KOPT-K1 (cell line): ENCODE results near the gene WFDC6.

ENCODE experiments used
- H3K27ac ChIP-seq: fragments of 200-600 bp; sonication (generic); 2 replicates; pipeline ENCODE4 v1.5.1; 2016; ENCODE audit warnings: antibody characterized with exemption, mild to moderate bottlenecking, low read depth, low read length; ENCODE audit not compliant: poor library complexity, severe bottlenecking
- H3K36me3 ChIP-seq: fragments of 200-600 bp; sonication (generic); 2 replicates; pipeline ENCODE4 v1.5.1; 2017; ENCODE audit warnings: antibody characterized with exemption, mild to moderate bottlenecking, low read length, moderate library complexity; ENCODE audit not compliant: insufficient read depth
- H3K9me3 ChIP-seq: fragments of 200-600 bp; sonication (generic); 2 replicates; pipeline ENCODE4 v1.5.1; 2017; ENCODE audit warnings: antibody characterized with exemption, low read length, mild to moderate bottlenecking; ENCODE audit not compliant: insufficient read depth, poor library complexity, severe bottlenecking

Gene WFDC6

DNA sequence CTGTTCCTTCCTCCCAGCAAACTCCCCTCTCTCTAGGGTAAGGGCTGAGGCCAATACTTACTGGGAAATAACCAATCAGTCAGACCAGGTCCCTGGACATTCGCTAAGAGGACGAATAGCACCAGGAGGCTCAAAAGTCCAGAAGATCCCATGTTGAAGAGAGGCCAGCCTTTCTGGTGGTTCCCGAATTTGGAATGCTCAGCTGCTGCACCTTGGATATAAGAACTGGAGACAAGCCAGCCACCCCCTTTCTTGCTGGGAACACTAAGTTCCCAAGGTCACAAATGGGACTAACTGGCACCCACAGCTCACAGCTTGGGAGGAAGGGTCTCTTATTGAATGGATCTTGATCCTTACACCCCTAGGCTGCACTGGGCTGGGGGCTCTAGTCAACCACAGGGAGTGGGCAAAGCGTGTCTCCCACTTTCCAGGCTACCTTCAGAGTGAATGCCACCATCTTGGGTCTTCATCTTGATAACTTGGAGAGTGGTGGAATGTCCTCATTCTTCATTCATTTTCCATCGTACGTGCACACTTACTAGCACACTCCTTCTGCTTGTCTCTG lies 8.0 kb upstream of the WFDC6 start, which contains the start of gene EPPIN:
Gene EPPIN, minus strand, starts transcription at position 196 of the 565 bp plus-strand sequence. Its CDS starts 44 bp downstream, at position 152.
- no peaks in the 10 kb centered on the region for H3K36me3 ChIP-seq
- H3K9me3 ChIP-seq = no peaks in the 10 kb centered on the region
- no peak within 1 kb of the TSS for H3K27ac ChIP-seq

DNA sequence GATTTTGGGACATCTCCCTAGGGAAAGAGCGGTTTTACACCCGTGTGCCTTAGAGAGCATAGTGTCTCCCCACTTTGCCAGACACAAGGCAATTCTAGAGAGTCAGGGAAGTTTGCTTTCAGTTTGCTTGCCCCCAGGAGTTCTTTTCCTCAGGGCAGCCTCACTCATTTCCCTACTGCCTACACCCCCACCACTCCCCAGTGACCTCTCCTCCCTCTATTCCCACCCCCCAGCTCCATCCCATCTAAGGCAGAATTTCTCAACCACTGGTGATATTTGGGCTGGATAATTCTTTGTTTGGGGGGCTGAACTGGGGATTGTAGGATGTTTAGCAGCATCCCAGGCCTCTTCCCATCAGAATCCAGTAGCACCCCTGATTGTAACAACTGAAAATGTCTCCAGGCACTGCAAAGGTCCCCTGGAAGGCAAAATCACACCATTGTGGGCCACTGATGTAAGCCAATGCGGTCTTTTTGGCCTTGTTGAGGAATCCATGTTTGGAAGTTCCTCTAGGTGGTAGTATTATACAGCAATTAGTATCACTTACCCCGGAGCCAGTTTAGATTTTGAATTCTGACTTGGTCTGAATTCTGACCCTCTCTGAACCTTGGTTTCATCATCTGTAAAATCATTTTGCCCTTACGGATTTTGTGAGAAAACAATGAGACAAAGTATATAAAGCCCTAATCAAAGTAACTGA lies 6.6 kb upstream of the WFDC6 start:
- no peak overlapping the region for H3K27ac ChIP-seq
- H3K9me3 ChIP-seq = no peaks in the 10 kb centered on the region
- no peaks in the 10 kb centered on the region for H3K36me3 ChIP-seq

DNA sequence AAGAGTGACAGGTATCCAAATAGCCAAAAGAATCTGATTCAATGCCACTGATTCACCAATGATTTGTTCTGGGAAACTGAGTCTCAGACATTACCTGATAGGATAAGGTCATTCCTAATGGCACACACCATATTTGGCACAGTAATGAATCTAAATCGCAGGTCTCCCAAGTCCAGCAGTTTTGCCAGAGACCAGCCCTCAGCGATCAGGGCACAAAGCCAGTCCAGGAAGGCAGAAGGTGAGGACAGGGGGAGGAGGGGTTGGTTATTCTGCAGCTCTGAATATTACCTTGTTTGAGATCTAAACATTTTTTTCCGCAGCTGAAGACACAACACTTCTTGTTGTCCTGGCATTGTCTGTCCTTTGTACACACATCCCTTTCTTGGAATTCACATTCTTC lies 6.1 kb upstream of the WFDC6 start:
- H3K27ac ChIP-seq = no peak overlapping the region
- no peaks in the 10 kb centered on the region for H3K9me3 ChIP-seq
- no peaks in the 10 kb centered on the region for H3K36me3 ChIP-seq

DNA sequence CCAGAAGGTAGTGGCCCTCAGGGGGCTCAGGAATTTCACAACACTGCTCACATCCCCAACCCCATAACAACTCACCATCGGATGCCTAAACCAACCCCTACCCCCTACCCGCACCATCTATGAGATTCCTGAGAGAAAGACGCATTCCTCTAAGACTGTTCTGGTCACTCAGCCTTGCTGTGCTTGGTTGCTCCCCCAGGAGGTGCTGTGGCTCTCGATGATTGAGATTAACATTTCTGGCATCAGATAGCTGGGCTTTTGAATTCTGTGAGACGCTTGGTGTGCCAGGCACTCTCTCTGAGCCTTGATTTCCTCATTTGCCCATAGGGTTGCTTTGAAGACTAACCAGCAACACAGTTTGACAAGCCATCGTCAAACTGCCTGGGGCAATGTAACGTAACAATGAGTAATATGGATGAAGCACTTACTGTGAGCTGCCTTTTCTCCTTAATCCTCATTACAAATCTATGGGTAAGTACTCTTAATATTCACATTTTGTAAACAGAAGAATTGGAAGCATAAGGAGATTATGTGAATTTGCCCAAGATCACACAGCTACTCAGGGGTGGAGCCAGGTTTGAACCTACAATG lies 978 bp downstream of the WFDC6 start:
- H3K36me3 ChIP-seq = no peaks in the 10 kb centered on the region
- H3K27ac ChIP-seq = no peak overlapping the region
- H3K9me3 ChIP-seq = no peaks in the 10 kb centered on the region

DNA sequence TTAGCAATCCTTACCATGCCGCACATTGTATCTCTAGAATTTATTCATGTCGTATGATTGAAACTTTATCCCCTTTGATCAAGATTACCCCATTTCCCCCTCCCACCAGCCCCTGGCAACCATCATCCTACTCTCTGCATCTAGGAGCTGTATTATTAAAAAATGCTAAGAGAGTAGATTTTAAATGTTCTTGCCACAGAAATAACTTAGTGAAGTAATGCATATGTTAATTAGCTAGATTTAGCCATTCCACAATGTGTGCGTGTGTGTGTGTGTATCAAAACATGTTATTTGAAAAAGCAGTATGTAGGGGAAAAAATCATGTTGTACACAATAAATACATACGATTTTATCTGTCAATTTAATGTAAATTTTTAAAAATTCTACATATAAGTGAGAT lies 12.0 kb downstream of the WFDC6 start:
- Histone ChIP-seq H3K27ac (no peak overlapping the region), H3K9me3 (no peaks in the 10 kb centered on the region), H3K36me3 (no peaks in the 10 kb centered on the region)

DNA sequence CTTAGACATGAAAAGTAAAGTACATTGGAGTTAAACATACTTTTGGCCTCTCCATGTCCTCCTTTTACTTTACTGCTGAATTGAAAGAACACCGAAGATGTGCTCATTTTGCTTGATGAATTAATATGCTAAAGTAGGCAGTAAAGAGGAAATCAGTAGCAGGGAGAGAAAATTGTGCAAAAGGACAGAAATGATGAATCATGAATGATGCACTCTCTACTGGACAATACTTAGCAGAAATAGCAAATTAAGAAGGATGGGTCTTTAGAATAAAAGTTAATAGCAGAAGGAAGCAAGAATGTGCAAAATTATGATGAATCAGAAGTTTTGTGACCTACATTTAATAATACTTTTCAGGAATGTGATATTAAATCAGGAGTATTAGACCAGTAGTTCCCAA lies 15.5 kb downstream of the WFDC6 start:
- no peak overlapping the region for H3K27ac ChIP-seq
- H3K9me3 ChIP-seq = no peaks in the 10 kb centered on the region
- no peaks in the 10 kb centered on the region for H3K36me3 ChIP-seq

DNA sequence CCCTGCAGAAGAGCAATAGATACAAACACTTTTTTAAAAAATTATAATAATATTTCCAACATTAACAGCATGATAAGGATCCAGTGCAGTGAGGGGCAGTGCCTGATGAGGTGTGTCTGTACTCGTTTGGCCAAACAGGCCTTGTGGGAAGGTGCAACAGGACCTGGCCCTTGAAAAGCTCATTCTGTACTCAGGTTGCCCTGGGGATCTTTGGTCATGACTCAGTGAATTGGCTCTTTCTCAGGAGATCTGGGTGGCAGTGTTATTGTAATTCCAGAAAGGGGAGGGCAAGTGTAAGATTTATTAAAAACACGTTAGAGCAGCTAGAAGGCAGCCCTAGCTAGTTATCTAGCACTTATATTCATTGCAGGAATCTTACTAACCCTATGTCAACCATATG lies 21.0 kb downstream of the WFDC6 start:
- Histone ChIP-seq H3K36me3 (no peaks in the 10 kb centered on the region), H3K9me3 (no peaks in the 10 kb centered on the region), H3K27ac (no peak overlapping the region)

DNA sequence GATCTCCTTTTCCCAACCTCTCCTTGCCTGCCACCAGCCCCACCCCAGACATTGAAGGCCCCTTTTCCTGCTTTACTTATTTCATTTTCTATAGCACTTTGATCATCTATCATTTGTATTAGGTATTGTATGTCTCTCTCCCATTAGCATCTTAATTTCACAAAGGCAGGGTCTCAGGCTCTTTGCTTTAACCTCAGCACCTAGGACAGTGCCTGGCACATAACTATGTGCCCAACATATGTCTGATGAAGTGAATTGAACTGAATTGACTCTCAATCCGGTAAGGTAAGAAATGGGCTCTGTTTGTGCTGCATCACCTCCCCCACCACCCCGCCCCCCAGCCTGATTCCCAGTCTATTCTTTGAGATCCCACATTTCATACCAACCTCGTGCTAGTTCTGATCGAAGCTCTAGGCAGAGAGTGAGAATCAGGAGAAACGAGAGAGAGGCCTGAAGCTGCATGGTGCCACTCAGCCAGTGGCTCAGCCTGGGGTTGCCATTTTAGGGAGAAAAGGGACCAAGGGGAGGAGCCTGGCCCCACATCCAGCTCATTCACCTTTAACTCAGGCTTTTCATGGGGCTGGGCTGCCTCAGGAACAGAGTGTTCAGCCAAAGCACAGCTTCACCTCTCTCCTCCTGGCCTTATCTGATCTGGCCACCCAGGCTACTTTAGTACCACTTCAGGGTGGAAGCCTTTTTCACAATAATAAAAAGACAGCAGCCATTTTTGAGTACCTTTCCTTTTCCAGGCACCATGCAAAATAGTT lies 24.0 kb downstream of the WFDC6 start, which contains the start of gene SPINT3:
Gene SPINT3, minus strand, starts transcription at position 476 of the 767 bp plus-strand sequence. Its CDS starts 14 bp downstream, at position 462.
- H3K9me3 ChIP-seq = no peaks in the 10 kb centered on the region
- H3K36me3 ChIP-seq = no peaks in the 10 kb centered on the region
- H3K27ac ChIP-seq = no peak within 1 kb of the TSS

DNA sequence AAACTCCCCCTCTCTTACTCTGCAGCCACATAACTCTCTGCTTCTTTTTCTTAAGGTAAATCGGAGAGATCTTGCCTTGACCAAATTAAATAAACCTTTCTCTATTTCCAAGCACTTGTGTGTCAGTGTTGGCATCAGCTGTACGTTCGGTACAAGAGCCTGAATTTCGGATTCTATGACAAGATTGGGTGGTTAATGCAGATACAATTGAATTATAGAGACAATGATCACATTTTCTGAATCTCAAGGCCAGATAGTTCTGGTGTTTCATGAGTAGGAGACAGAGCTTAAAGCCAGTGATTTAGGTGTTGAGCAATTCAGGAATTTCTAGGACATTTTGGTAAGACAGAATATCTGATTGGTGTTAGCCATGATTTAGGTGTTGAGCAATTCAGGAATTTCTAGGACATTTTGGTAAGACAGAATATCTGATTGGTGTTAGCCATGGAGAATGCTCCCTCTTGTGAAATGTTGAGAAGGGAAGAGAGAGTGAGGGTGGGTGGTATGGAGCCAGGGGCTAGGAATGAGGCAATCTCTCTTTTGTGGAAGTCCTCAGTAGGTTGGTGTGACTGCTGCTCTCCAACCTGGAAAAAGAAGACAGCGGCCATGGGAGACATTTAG lies 28.9 kb downstream of the WFDC6 start:
- H3K9me3 ChIP-seq = no peaks in the 10 kb centered on the region
- no peaks in the 10 kb centered on the region for H3K36me3 ChIP-seq
- no peak overlapping the region for H3K27ac ChIP-seq

DNA sequence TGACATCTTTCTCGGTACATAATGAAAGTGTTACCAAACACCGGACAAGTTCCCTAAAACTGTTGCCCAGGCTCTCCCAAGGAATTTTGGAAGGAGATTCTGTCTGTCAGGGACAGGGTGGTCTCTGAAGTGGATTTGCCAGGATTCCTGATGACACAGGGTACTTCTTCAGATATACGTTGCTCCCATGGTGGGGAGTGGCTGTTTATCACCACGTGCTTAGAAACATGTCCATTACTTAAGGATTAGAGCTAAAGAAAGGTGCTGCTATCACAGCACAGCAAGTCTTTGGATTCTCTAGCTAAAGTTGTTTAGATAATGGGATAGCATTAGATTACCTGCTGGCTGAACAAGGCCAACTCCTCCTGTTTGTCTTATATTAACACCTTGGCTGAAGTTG lies 30.2 kb downstream of the WFDC6 start:
- Histone ChIP-seq H3K9me3 (no peaks in the 10 kb centered on the region), H3K36me3 (no peaks in the 10 kb centered on the region), H3K27ac (no peak overlapping the region)

DNA sequence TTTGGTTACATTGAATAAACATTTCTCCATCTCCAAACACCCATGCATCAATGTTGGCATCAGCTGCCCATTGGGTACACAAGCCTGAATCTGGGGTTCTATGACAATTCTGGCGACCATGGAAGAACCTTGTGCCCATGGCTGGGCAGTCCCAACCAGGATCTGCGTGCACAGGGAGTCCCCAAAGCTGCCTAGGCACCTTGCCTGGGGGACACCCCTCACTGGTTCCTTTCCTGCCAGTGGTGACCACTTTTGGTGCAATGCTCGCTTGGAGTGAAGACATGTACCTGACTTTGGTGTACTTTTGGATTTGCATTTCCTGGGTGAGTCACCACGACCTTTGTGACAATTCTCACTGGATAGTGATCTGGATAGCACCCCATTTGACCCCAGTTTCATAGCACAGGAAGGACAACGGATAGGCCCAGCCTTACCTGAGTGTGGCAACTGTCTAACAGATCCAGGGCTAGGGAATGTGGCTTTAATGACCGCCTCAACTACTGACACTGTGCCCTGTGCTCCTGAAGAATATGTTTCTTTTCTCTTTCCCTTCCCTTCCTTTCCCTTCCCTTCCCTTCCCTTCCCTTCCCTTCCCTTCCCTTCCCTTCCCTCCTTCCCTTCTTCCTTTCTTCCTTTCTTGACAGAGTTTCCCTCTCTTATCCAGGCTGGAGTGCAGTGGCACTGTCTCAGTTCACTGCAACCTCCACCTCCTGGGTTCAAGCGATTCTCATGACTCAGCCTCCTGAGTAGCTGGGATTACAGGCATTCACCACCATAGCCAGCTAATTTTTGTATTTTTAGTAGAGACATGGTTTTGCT lies 31.0 kb downstream of the WFDC6 start:
- Histone ChIP-seq H3K27ac (no peak overlapping the region), H3K36me3 (no peaks in the 10 kb centered on the region), H3K9me3 (no peaks in the 10 kb centered on the region)

DNA sequence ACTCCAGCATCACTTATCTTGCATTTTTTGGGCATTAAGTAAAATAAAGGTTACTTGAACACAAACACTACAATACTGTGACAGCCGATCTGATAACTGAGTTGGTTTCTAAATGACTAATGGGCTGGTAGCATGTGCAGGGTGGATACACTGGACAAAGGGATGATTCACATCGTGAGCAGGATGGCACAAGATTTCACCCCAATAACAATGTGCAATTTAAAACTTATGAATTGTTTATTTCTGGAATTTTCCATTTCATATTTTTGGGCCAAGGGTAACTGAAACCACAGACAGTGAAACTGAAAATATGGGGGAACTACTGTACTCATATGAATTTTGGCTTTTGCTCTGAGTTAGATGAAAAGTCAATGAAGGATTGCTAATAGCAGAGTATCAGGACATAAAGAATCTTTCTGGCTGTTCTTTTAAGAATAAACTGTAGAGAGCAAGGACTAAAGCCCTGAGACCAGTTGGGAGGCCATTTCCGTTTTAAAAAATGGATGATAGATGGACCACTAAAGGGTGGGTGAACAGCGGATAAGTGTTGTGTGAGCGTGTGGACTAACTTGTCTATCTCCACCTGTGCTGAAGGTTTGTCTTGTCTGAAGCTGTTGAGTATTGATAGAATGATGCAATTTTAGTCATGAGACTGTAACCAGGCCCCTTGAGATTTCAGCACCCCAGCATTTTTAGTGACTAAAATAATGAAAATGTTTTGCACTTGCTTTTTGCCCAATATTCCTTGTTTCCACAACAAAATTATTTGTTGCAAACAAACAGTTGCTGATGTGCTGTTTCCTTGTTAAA lies 32.1 kb downstream of the WFDC6 start:
- Histone ChIP-seq H3K9me3 (no peaks in the 10 kb centered on the region), H3K27ac (no peak overlapping the region), H3K36me3 (no peaks in the 10 kb centered on the region)

DNA sequence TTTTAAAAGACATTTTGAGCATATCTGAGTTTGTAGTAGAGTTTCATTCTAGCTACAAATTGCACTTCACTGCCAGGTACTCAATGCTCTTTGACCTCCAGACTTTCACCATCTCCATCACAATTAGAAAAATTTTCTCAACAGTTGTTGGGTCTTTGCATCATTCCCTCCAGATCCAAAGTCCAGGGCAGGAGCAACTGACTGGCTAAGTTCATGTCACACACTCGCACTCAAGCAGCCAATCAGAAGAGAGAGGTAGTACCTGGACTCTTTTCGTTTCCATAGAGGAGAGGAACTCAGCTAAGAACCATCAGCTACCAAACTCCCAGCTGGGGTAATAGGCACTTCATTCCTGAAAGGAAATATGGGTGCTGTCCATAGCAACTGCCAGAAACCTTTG lies 32.9 kb downstream of the WFDC6 start:
- Histone ChIP-seq H3K36me3 (no peaks in the 10 kb centered on the region), H3K9me3 (no peaks in the 10 kb centered on the region), H3K27ac (no peak overlapping the region)

DNA sequence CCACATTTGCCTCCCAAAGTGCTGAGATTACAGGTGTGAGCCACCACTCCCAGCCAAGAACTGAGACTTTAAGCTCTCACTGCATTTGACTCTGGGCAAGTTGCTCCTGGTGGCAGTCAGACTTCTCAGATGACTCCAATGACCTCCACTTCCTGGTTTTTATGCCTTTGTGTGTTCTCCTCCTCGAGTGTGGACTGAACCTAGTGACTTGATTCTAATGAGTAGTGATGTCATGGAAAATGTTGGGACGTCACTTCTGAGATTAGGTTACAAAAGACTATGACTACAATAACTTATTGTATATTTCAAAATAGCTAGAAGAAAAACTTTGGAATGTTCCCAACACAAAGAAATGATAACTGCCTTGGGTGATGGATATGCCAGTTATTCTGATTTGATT lies 35.9 kb downstream of the WFDC6 start:
- Histone ChIP-seq H3K9me3 (no peaks in the 10 kb centered on the region), H3K36me3 (no peaks in the 10 kb centered on the region), H3K27ac (no peak overlapping the region)
